Neuronal stem cell (in vitro differentiated cells): ENCODE measurements around the gene TBC1D5.

Experiments used
- DNase-seq: peaks from one replicate; pipeline ENCODE4 v3.0.0-alpha.2; 2013; ENCODE audit warnings: low spot score
- H2AFZ ChIP-seq: one replicate; pipeline ENCODE4 v1.6.1; 2013; ENCODE audit warnings: mild to moderate bottlenecking, low read length, inconsistent platforms
- H2AK5ac ChIP-seq: 2 replicates; pipeline ENCODE4 v1.6.1; 2013; ENCODE audit warnings: low read depth, mild to moderate bottlenecking, inconsistent platforms, low read length, moderate library complexity, mixed read lengths
- H2BK120ac ChIP-seq: 2 replicates; pipeline ENCODE4 v1.6.1; 2013; ENCODE audit warnings: low read depth, mild to moderate bottlenecking, inconsistent platforms, low read length, moderate library complexity, mixed read lengths
- H2BK12ac ChIP-seq: one replicate; pipeline ENCODE4 v1.6.1; 2013; ENCODE audit warnings: low read length, inconsistent platforms
- H2BK15ac ChIP-seq: 2 replicates; pipeline ENCODE4 v1.6.1; 2013; ENCODE audit warnings: mild to moderate bottlenecking, low read length, inconsistent platforms, mixed read lengths
- H2BK5ac ChIP-seq: one replicate; pipeline ENCODE4 v1.6.1; 2013; ENCODE audit warnings: inconsistent platforms, mild to moderate bottlenecking, low read length, moderate library complexity
- H3K14ac ChIP-seq: one replicate; pipeline ENCODE4 v1.6.1; 2013; ENCODE audit warnings: low read length, inconsistent platforms
- H3K18ac ChIP-seq: 2 replicates; pipeline ENCODE4 v1.6.1; 2013; ENCODE audit warnings: low read length, inconsistent platforms
- H3K23ac ChIP-seq: 2 replicates; pipeline ENCODE4 v1.6.1; 2013; ENCODE audit warnings: low read depth, mild to moderate bottlenecking, mixed read lengths, low read length, inconsistent platforms; ENCODE audit not compliant: poor library complexity
- H3K27ac ChIP-seq: replicated peaks from 3 replicates; pipeline ENCODE4 v1.5.1; 2013; ENCODE audit warnings: low read length, inconsistent platforms
- H3K27me3 ChIP-seq, 3 experiments: 2 replicates each; pipeline ENCODE4 v1.6.1; 2013; ENCODE audit warnings: low read length in 3 of 3, mild to moderate bottlenecking in 2 of 3, inconsistent platforms in 1 of 3, low read depth in 1 of 3, mixed read lengths in 1 of 3, moderate library complexity in 1 of 3; ENCODE audit not compliant: control insufficient read depth in 3 of 3, insufficient read depth in 3 of 3
- H3K36me3 ChIP-seq, 2 donors: replicated peaks in 1 of 2; 2 replicates each; pipeline ENCODE4 v1.6.1; 2013; ENCODE audit warnings: low read length in 2 of 2; ENCODE audit not compliant: control insufficient read depth in 2 of 2, insufficient read depth in 2 of 2
- H3K4ac ChIP-seq: 2 replicates; pipeline ENCODE4 v1.6.1; 2013; ENCODE audit warnings: inconsistent platforms, mild to moderate bottlenecking, low read length, moderate library complexity
- H3K4me1 ChIP-seq, 2 donors: 1 replicate in 1 of 2; 2 replicates in 1 of 2; pipeline ENCODE4 v1.6.1; 2013; ENCODE audit warnings: low read length in 2 of 2, low read depth in 1 of 2; ENCODE audit not compliant: control insufficient read depth in 2 of 2, insufficient read depth in 1 of 2
- H3K4me2 ChIP-seq: one replicate; pipeline ENCODE4 v1.6.1; 2013; ENCODE audit warnings: mild to moderate bottlenecking, low read length, inconsistent platforms; ENCODE audit not compliant: insufficient read depth, poor library complexity, severe bottlenecking
- H3K4me3 ChIP-seq, 2 donors: 2 replicates each; pipeline ENCODE4 v1.5.1; 2013; ENCODE audit warnings: low read length in 2 of 2, mild to moderate bottlenecking in 2 of 2, inconsistent platforms in 1 of 2, moderate library complexity in 1 of 2
- H3K79me1 ChIP-seq: one replicate; pipeline ENCODE4 v1.6.1; 2013; ENCODE audit warnings: low read depth, mild to moderate bottlenecking, inconsistent platforms, low read length, moderate library complexity
- H3K9ac ChIP-seq: one replicate; pipeline ENCODE4 v1.6.1; 2013; ENCODE audit warnings: mild to moderate bottlenecking, low read depth, low read length, inconsistent platforms; ENCODE audit not compliant: poor library complexity
- H3K9me3 ChIP-seq, 2 donors: replicated peaks in 1 of 2; 2 replicates each; pipeline versions ENCODE3 to v1.6.1; 2013; ENCODE audit warnings: low read length in 2 of 2, mild to moderate bottlenecking in 2 of 2, inconsistent platforms in 1 of 2, low read depth in 1 of 2, mixed read lengths in 1 of 2, moderate library complexity in 1 of 2; ENCODE audit not compliant: control insufficient read depth in 2 of 2, insufficient read depth in 1 of 2
- H4K8ac ChIP-seq: one replicate; pipeline ENCODE4 v1.6.1; 2013; ENCODE audit warnings: low read depth, mild to moderate bottlenecking, inconsistent platforms, low read length, moderate library complexity
- H4K91ac ChIP-seq: one replicate; pipeline ENCODE4 v1.6.1; 2013; ENCODE audit warnings: low read length, low read depth, mild to moderate bottlenecking, inconsistent platforms; ENCODE audit not compliant: poor library complexity
- WGBS, 2 donors: extraction: QIAGEN DNeasy Blood & Tissue Kit; methylation state at CpG; one replicate each; pipeline ENCODE4 v1.1.7; 2013; ENCODE audit warnings: missing lambda C conversion rate in 2 of 2, mixed read lengths in 1 of 2; ENCODE audit not compliant: insufficient read length in 2 of 2, insufficient replicate concordance in 1 of 2; ENCODE audit errors: extremely low coverage in 2 of 2; 5-methylcytosine and 5-hydroxymethylcytosine counted together

TBC1D5 gene

DNA sequence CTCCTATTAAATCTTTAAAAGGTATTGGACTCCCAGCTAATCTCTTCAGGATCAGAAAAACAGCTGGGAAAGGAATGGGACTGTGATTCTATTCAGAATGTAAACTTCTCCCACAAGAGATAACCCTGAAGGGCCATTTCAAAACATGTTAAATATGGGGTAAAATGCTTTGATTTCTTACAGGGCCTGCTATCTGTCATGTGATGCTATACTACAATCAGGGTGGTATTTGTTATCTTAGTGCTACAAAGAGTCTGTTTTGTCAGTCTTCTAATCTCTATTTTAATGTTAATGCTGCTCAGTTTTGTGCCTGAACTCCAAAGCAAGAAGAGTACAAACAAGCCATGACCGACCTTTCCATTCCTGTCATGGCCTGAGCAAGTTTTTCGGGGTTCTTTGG is 186.9 kb downstream of the TBC1D5 start:
- H3K9ac ChIP-seq: no peak overlapping the region
- no peaks in the 10 kb centered on the region for H3K79me1 ChIP-seq
- H3K4me2 ChIP-seq: no peak overlapping the region
- H2BK120ac ChIP-seq: no peak overlapping the region
- H2AK5ac ChIP-seq: no peak overlapping the region
- no peaks in the 10 kb centered on the region for H3K27me3 ChIP-seq
- no peak overlapping the region for H3K4me3 ChIP-seq
- H3K4me1 ChIP-seq: peaks cover 0 to 4% of the 10 kb centered on the region in 2 donors
- no CpG with 5 or more reads among the region's 2 CpGs for WGBS, 2 donors
- no peak overlapping the region for H3K14ac ChIP-seq
- H2BK5ac ChIP-seq: no peak overlapping the region
- H2AFZ ChIP-seq: no peak overlapping the region
- H4K8ac ChIP-seq: no peak overlapping the region
- H3K9me3 ChIP-seq: no peaks in the 10 kb centered on the region
- H3K36me3 ChIP-seq: no peaks in the 10 kb centered on the region
- no peak overlapping the region for H3K23ac ChIP-seq
- DNase-seq: no peak
- no peak overlapping the region for H2BK15ac ChIP-seq
- no peak overlapping the region for H3K27ac ChIP-seq
- no peak overlapping the region for H2BK12ac ChIP-seq
- no peak overlapping the region for H3K18ac ChIP-seq
- H4K91ac ChIP-seq: no peak overlapping the region
- H3K4ac ChIP-seq: no peak overlapping the region

DNA sequence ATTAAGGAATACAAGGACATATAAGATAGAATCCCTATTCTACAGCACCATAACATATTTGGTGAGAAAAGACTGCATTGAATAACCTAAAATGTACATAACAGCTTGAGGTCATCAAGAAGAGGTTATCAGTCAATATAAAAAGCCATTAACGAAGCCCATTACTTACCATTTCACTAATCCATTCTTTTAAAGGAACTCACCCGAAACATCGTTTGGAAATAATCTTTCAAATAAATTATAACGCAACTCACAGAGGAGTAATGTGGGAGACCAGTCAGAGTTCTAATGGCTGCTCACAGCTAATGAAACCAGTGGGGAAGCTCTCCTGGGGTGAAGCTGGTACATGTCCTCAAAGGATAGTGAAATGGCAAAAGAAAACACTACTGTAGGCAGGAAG is 188.4 kb downstream of the TBC1D5 start:
- H3K18ac ChIP-seq: no peak overlapping the region
- no peak overlapping the region for H3K14ac ChIP-seq
- H2AK5ac ChIP-seq: no peak overlapping the region
- H2AFZ ChIP-seq: no peak overlapping the region
- no peak overlapping the region for H3K4me2 ChIP-seq
- no peak overlapping the region for H3K4ac ChIP-seq
- WGBS, 2 donors: no CpG with 5 or more reads among the region's 4 CpGs
- H2BK5ac ChIP-seq: no peak overlapping the region
- no peak overlapping the region for H4K91ac ChIP-seq
- H3K79me1 ChIP-seq: no peaks in the 10 kb centered on the region
- H3K36me3 ChIP-seq: no peaks in the 10 kb centered on the region
- no peaks in the 10 kb centered on the region for H3K9me3 ChIP-seq
- H2BK15ac ChIP-seq: no peak overlapping the region
- H4K8ac ChIP-seq: no peak overlapping the region
- no peak overlapping the region for H2BK12ac ChIP-seq
- no peak overlapping the region for H3K4me3 ChIP-seq
- H3K4me1 ChIP-seq: peaks cover 0 to 4% of the 10 kb centered on the region in 2 donors
- H3K9ac ChIP-seq: no peak overlapping the region
- DNase-seq: no peak
- no peaks in the 10 kb centered on the region for H3K27me3 ChIP-seq
- H3K27ac ChIP-seq: no peak overlapping the region
- no peak overlapping the region for H2BK120ac ChIP-seq
- no peak overlapping the region for H3K23ac ChIP-seq

GRCh38 chr3:17553080-17553479 is 189.4 kb downstream of the TBC1D5 start:
- Histone ChIP-seq H3K4me3 (no peak overlapping the region), H2BK5ac (no peak overlapping the region), H3K4me2 (no peak overlapping the region), H3K23ac (no peak overlapping the region), H4K8ac (no peak overlapping the region), H3K27me3 (no peaks in the 10 kb centered on the region), H3K36me3 (no peaks in the 10 kb centered on the region), H3K9me3 (no peaks in the 10 kb centered on the region), H3K27ac (no peak overlapping the region), H2AK5ac (no peak overlapping the region), H3K18ac (no peak overlapping the region), H3K9ac (no peak overlapping the region), H3K4ac (no peak overlapping the region), H3K79me1 (no peaks in the 10 kb centered on the region), H4K91ac (no peak overlapping the region), H2AFZ (no peak overlapping the region), H3K14ac (no peak overlapping the region), H2BK120ac (no peak overlapping the region), H3K4me1 (peaks cover 0 to 4% of the 10 kb centered on the region in 2 donors), H2BK15ac (no peak overlapping the region), H2BK12ac (no peak overlapping the region)
- DNase-seq: no peak
- no CpG with 5 or more reads among the region's 1 CpG for WGBS, 2 donors

GRCh38 chr3:17552351-17552750 is 190.1 kb downstream of the TBC1D5 start:
- no peak overlapping the region for H3K4me2 ChIP-seq
- H3K4me1 ChIP-seq: peaks cover 0 to 4% of the 10 kb centered on the region in 2 donors
- no peak overlapping the region for H3K23ac ChIP-seq
- no peak overlapping the region for H3K14ac ChIP-seq
- no peaks in the 10 kb centered on the region for H3K9me3 ChIP-seq
- H4K91ac ChIP-seq: no peak overlapping the region
- no peaks in the 10 kb centered on the region for H3K36me3 ChIP-seq
- no peak overlapping the region for H2BK15ac ChIP-seq
- H3K27ac ChIP-seq: no peak overlapping the region
- H2BK5ac ChIP-seq: no peak overlapping the region
- no peak overlapping the region for H2AK5ac ChIP-seq
- H3K27me3 ChIP-seq: no peaks in the 10 kb centered on the region
- DNase-seq: no peak
- no peaks in the 10 kb centered on the region for H3K79me1 ChIP-seq
- H2AFZ ChIP-seq: no peak overlapping the region
- no peak overlapping the region for H2BK12ac ChIP-seq
- no peak overlapping the region for H3K9ac ChIP-seq
- H4K8ac ChIP-seq: no peak overlapping the region
- H3K18ac ChIP-seq: no peak overlapping the region
- no peak overlapping the region for H3K4me3 ChIP-seq
- no peak overlapping the region for H2BK120ac ChIP-seq
- no peak overlapping the region for H3K4ac ChIP-seq
